Stimulated activated CD8-positive, alpha-beta memory T cell treated with anti-CD3 and anti-CD28 coated beads, Interleukin-12 subunit alpha, Interleukin-12 subunit beta, amount 100 ng/mL, for 1 hour (primary cell): ENCODE results near the gene HSPB7.

Experiments
- DNase-seq: peaks from one replicate; pipeline ENCODE4 v3.0.0-alpha.2; 2020; ENCODE audit warnings: low read depth

HSPB7 gene

GRCh38 chr1:15975805-15976680, 41.8 kb downstream of the HSPB7 start, which contains the start of gene ZBTB17:
Gene ZBTB17 (minus strand): TSS chr1:15976101. CDS start chr1:15948495, 27,606 bp downstream.
- DNase-seq: peak; percentile 90

GRCh38 chr1:15975358-15975804, 42.5 kb downstream of the HSPB7 start:
- DNase-seq: peak; percentile 59

- no peak for DNase-seq
Observed at GRCh38 chr1:15974855-15975254, 43.0 kb downstream of the HSPB7 start.

GRCh38 chr1:15973772-15974171, 44.1 kb downstream of the HSPB7 start:
- no peak for DNase-seq

DNA sequence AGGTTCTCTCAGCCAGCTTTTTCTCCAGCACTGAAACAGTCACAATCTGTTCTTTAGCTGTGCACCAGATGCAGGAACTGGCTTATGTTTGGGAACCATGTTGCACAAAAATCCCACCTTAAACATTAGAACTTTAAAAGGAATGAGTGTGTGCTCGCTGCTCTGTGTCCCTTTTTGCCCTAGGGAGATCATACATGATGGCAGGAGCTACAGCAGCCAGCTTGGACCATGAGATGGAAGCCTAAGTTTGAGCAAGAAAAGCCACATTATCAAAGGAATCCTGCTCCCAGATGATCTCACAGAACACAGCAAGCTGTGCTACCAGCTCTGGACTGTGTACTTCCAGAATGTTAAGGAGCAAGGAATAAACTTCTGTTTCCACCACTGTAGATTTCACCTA, 45.4 kb downstream of the HSPB7 start:
- no peak for DNase-seq

DNA sequence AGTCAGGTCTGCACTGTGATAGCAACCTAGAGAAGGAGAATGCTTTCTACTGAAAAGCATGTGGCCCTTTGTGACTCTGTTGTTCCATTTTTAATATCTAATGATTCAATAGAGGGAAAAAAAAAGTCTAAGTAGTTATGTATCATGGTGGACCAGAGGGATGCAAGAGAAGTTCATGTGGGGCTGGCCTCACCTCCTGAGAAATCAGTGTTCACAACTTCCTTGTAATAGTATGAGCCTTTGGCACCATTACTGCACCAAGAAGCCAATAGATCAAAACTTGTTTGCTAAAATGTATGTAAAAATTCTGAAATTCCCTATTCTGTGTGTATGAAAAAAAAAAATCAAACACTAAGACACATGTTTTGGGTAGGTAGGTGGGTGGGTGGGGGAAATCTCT, 46.9 kb downstream of the HSPB7 start:
- DNase-seq: no peak

DNA sequence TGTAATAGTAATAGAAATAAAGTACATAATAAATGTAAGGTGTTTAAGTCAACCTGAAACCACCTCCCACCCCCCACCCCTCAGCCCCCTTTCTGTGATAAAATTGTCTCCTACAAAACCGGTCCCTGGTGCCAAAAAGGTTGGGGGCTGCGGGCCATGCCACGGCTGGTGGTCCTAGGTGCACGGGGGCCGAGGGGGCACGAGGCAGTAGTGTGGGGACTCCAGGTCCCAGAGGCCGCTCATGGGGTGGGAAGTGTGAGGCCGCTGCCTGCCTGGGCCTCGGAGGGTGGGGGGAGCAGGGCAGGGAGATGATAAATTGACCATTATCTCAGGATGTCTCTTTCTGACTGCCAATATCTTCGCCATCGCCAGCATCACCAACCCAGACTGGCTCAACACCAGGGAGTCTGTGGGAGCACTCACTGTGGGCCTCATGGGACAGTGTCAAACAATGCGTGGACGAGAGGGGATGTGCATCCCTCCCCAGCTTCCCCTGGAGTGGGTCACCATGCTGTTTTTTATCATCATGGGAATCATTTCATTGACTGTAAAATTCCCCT, 48.4 kb downstream of the HSPB7 start:
- no peak for DNase-seq

DNA sequence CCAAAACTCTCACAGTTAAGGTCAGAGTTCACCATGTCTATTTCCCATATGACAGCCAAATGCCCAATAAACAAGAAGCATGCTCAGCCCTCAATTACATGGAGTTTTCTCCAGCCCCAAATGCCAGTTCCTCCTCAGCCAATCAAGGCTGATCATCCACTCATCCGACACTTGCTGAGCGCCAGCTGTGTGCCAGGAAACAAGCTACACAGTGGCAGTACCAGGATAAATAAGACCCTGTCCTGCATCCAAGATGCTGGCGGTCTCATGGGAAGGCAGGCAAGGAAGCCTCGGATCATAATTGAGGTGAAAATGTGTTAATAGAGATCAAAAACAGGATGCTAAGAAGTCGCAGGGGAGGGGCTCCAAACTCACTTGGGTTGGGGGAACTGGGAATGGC, 49.7 kb downstream of the HSPB7 start:
- no peak for DNase-seq

- DNase-seq: no peak
Observed at GRCh38 chr1:15966956-15967344, 50.9 kb downstream of the HSPB7 start.

GRCh38 chr1:15966081-15966955, 51.5 kb downstream of the HSPB7 start:
- peak; percentile 35 for DNase-seq

- DNase-seq: no peak
Observed at GRCh38 chr1:15965228-15965767, 52.5 kb downstream of the HSPB7 start.
